Keratinocyte (primary cell): Measurements from ENCODE around the gene RFC1. TPM values are rescaled to one million over a fixed set of nuclear protein-coding genes. Genes with fewer than 3 reads are reported as not detected.

Experiments used
- DNase-seq: peaks from one replicate; pipeline ENCODE4 v3.0.0-alpha.2; 2011; ENCODE audit warnings: low read depth, missing footprints, low spot score
- FAIRE-seq: peaks from 2 replicates; lab custom pipeline; 2011; peaks lifted over from hg19 to GRCh38; lab: Jason Lieb, UNC
- H2AFZ ChIP-seq: 2 replicates; pipeline ENCODE4 v1.6.0; 2012; ENCODE audit warnings: low read length, control low read depth, inconsistent platforms; ENCODE audit not compliant: control insufficient read depth
- H3K27ac ChIP-seq: 2 replicates; pipeline ENCODE4 v1.5.1; 2011; ENCODE audit warnings: low read length; ENCODE audit not compliant: control insufficient read depth, insufficient read depth
- H3K27me3 ChIP-seq: 3 replicates; pipeline ENCODE4 v1.6.0; 2011; ENCODE audit warnings: low read length; ENCODE audit not compliant: control insufficient read depth, insufficient read depth; ENCODE audit errors: extremely low read depth
- H3K36me3 ChIP-seq, 2 experiments: 2 replicates in 1 of 2; 3 replicates in 1 of 2; pipeline ENCODE4 v1.5.1; 2011; ENCODE audit warnings: low read length in 2 of 2, mild to moderate bottlenecking in 1 of 2; ENCODE audit not compliant: control insufficient read depth in 2 of 2, insufficient read depth in 2 of 2; ENCODE audit errors: extremely low read depth in 1 of 2
- H3K4me1 ChIP-seq: 3 replicates; pipeline ENCODE4 v1.5.1; 2011; ENCODE audit warnings: low read length; ENCODE audit not compliant: control insufficient read depth, insufficient read depth; ENCODE audit errors: extremely low read depth
- H3K4me2 ChIP-seq: 3 replicates; pipeline ENCODE4 v1.6.0; 2011; ENCODE audit warnings: low read depth, low read length; ENCODE audit not compliant: control insufficient read depth, insufficient read depth; ENCODE audit errors: extremely low read depth
- H3K4me3 ChIP-seq, 3 experiments: fragments of 200-600 bp in 1 of 3; sonication (generic) in 1 of 3; 2 replicates in 2 of 3; 3 replicates in 1 of 3; pipeline ENCODE4 v1.5.1; 2011 to 2016; ENCODE audit warnings: low read length in 3 of 3, mild to moderate bottlenecking in 3 of 3, control low read depth in 2 of 3, inconsistent platforms in 1 of 3, low read depth in 1 of 3, mixed read lengths in 1 of 3, mixed run types in 1 of 3, moderate library complexity in 1 of 3; ENCODE audit not compliant: control insufficient read depth in 2 of 3, insufficient read depth in 2 of 3; ENCODE audit errors: extremely low read depth in 1 of 3
- H3K79me2 ChIP-seq: 2 replicates; pipeline ENCODE4 v1.6.0; 2012; ENCODE audit warnings: low read length; ENCODE audit not compliant: control insufficient read depth, insufficient read depth
- H3K9ac ChIP-seq: 3 replicates; pipeline ENCODE4 v1.6.0; 2011; ENCODE audit warnings: low read length; ENCODE audit not compliant: control insufficient read depth, insufficient read depth; ENCODE audit errors: extremely low read depth
- H3K9me1 ChIP-seq: 3 replicates; pipeline ENCODE4 v1.6.0; 2011; ENCODE audit warnings: low read length; ENCODE audit not compliant: control insufficient read depth, insufficient read depth; ENCODE audit errors: extremely low read depth
- H3K9me3 ChIP-seq: 2 replicates; pipeline ENCODE4 v1.5.1; 2012; ENCODE audit warnings: low read depth, low read length; ENCODE audit not compliant: control insufficient read depth
- H4K20me1 ChIP-seq: 3 replicates; pipeline ENCODE4 v1.6.0; 2011; ENCODE audit warnings: low read length; ENCODE audit not compliant: control insufficient read depth, insufficient read depth; ENCODE audit errors: extremely low read depth
- EZH2 ChIP-seq: IDR thresholded peaks from one replicate; pipeline ENCODE4 v1.6.1; 2012; ENCODE audit warnings: inconsistent platforms, mild to moderate bottlenecking, low read length, moderate library complexity
- dilution Hi-C: fragments of 300-500 bp; cut with MboI; formaldehyde crosslinking; loops from one replicate; pipeline ENCODE4 v1.7.0; 2020; ENCODE audit warnings: low sequenced_read_pairs; ENCODE audit not compliant: extremely low pct_ligation_motif_present
- polyA plus RNA-seq, 5 experiments: library from polyadenylated mRNA; depleted of rRNA in 3 of 5; stranded (reverse) in 3 of 5; stranded (forward) in 1 of 5; unstranded in 1 of 5; fragments of >200 nt; gene quantifications; 1 replicate in 1 of 5; 2 replicates in 3 of 5; 3 replicates in 1 of 5; pipeline versions ENCODE4 v1.2.1 to v1.2.3, GENCODE V29; 2011 to 2012; ENCODE audit warnings: missing spikeins in 2 of 5, low read depth in 1 of 5, low replicate concordance in 1 of 5
- TF ChIP-seq, protein P1 (sequence below), 3 experiments: IDR thresholded peaks in 1 of 3; conservative IDR thresholded peaks in 1 of 3; optimal IDR thresholded peaks in 1 of 3; 2 replicates in 2 of 3; 3 replicates in 1 of 3; pipeline versions ENCODE3 to v1.5.1; 2011; ENCODE audit warnings: low read length in 3 of 3, mild to moderate bottlenecking in 3 of 3, moderate library complexity in 2 of 3, control low read depth in 1 of 3, inconsistent platforms in 1 of 3; ENCODE audit not compliant: insufficient read depth in 2 of 3; ENCODE audit errors: extremely low read depth in 1 of 3

RFC1 gene
- polyA plus RNA-seq, 1 donor (not counting 4 experiments of a cell fraction or from before 2014, with no cell fraction given), result 17.4 TPM

GRCh38 chr4:39357002-39357401 lies 9.2 kb downstream of the RFC1 start:
- H3K4me1 ChIP-seq, result peaks cover 18% of the 10 kb centered on the region
- H3K9me3 ChIP-seq, result no peaks in the 10 kb centered on the region
- H4K20me1 ChIP-seq, result no peaks in the 10 kb centered on the region
- no peaks in the 10 kb centered on the region for H3K9me1 ChIP-seq
- FAIRE-seq, result no peak
- H3K79me2 ChIP-seq, result peaks cover 89% of the 10 kb centered on the region
- H3K27me3 ChIP-seq, result no peaks in the 10 kb centered on the region
- no peak overlapping the region for H3K4me2 ChIP-seq
- dilution Hi-C loops, result no loop called here
- H3K9ac ChIP-seq, result no peak overlapping the region
- no peak for DNase-seq
- no peak overlapping the region for H2AFZ ChIP-seq
- TF ChIP-seq EZH2, result no peak
- TF ChIP-seq, protein P1, sequence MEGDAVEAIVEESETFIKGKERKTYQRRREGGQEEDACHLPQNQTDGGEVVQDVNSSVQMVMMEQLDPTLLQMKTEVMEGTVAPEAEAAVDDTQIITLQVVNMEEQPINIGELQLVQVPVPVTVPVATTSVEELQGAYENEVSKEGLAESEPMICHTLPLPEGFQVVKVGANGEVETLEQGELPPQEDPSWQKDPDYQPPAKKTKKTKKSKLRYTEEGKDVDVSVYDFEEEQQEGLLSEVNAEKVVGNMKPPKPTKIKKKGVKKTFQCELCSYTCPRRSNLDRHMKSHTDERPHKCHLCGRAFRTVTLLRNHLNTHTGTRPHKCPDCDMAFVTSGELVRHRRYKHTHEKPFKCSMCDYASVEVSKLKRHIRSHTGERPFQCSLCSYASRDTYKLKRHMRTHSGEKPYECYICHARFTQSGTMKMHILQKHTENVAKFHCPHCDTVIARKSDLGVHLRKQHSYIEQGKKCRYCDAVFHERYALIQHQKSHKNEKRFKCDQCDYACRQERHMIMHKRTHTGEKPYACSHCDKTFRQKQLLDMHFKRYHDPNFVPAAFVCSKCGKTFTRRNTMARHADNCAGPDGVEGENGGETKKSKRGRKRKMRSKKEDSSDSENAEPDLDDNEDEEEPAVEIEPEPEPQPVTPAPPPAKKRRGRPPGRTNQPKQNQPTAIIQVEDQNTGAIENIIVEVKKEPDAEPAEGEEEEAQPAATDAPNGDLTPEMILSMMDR (optimal IDR thresholded peaks at IDR 0.05 in 1 of 3, IDR thresholded peaks at IDR 0.05 in 1 of 3, conservative IDR thresholded peaks at IDR 0.05 in 1 of 3; ENCODE audit: extremely low read depth in 1 of 3, insufficient read depth in 2 of 3, low read length in 3 of 3), result no peak
- peaks cover 0 to 2% of the 10 kb centered on the region in 2 experiments for H3K36me3 ChIP-seq
- no peak overlapping the region for H3K27ac ChIP-seq
- no peak overlapping the region for H3K4me3 ChIP-seq

GRCh38 chr4:39354254-39354552 lies 12.0 kb downstream of the RFC1 start:
- no peaks in the 10 kb centered on the region for H3K9me3 ChIP-seq
- H3K4me2 ChIP-seq, result peak overlapping the region; percentile 97
- peak overlapping the region in 1 of 3 experiments; percentile 65 for H3K4me3 ChIP-seq

More at GRCh38 chr4:39354254-39354552, 12.0 kb downstream of the RFC1 start:
- DNase-seq (no peak), FAIRE-seq (peak; percentile 46)
- no peak overlapping the region for H2AFZ ChIP-seq
- no peaks in the 10 kb centered on the region for H3K9me1 ChIP-seq
- peak overlapping the region; percentile 69 for H3K9ac ChIP-seq
- no peaks in the 10 kb centered on the region for H4K20me1 ChIP-seq
- H3K79me2 ChIP-seq, result peaks cover 75% of the 10 kb centered on the region
- peaks cover 0 to 2% of the 10 kb centered on the region in 2 experiments for H3K36me3 ChIP-seq
- dilution Hi-C loops, result no loop called here
- H3K27me3 ChIP-seq, result no peaks in the 10 kb centered on the region
- no peak for TF ChIP-seq EZH2
- TF ChIP-seq, protein P1 (optimal IDR thresholded peaks at IDR 0.05 in 1 of 3, IDR thresholded peaks at IDR 0.05 in 1 of 3, conservative IDR thresholded peaks at IDR 0.05 in 1 of 3; ENCODE audit: extremely low read depth in 1 of 3, insufficient read depth in 2 of 3, low read length in 3 of 3), result no peak
- peak overlapping the region; percentile 87 for H3K27ac ChIP-seq
- H3K4me1 ChIP-seq, result peaks cover 20% of the 10 kb centered on the region
